ENCODE measurements around the gene CYP27B1. TPM values are rescaled to one million over a fixed set of nuclear protein-coding genes. Genes with fewer than 3 reads are reported as not detected.
A peak's percentile ranks its signal among the peaks of the same experiment; 100 is the strongest.

CYP27B1 gene
- total and polyA plus RNA-seq, 9 of the 15 experiments (the other 6 are each of a cell fraction or from before 2014, with no cell fraction given): 0.18 to 4.2 (median 1.8) TPM

- Histone ChIP-seq H3K9me1 (ENCODE audit: control insufficient read depth, insufficient read depth, low read length) (no peaks in the 10 kb centered on the region), H3K9me3 (replicated peaks; ENCODE audit: control insufficient read depth, insufficient read depth, low read depth, low read length) (no peaks in the 10 kb centered on the region), H2AFZ (ENCODE audit: low read depth, low read length) (peak overlapping the region; percentile 64), H3K27me3 (ENCODE audit: control insufficient read depth in 2 of 2, insufficient read depth in 2 of 2, low read length in 2 of 2) (no peaks in the 10 kb centered on the region), H3K27ac (ENCODE audit: extremely low read depth, low read depth, low read length) (peak overlapping the region; percentile 66), H3K79me2 (ENCODE audit: control insufficient read depth, insufficient read depth, low read length) (peaks cover 47% of the 10 kb centered on the region), H3K4me1 (replicated peaks in 1 of 2; ENCODE audit: control insufficient read depth in 2 of 2, insufficient read depth in 2 of 2, low read length in 2 of 2) (peaks cover 35 to 40% of the 10 kb centered on the region in 2 experiments), H3K36me3 (ENCODE audit: control insufficient read depth, insufficient read depth, low read length) (peaks cover 40% of the 10 kb centered on the region), H3K4me2 (ENCODE audit: insufficient read depth, low read length) (peak overlapping the region; percentile 82), H3K4me3 (peak overlapping the region; percentile 19), H4K20me1 (replicated peaks; ENCODE audit: control insufficient read depth, insufficient read depth, low read length) (no peaks in the 10 kb centered on the region), H3K9ac (ENCODE audit: insufficient read depth in 1 of 2, low read depth in 2 of 2, low read length in 2 of 2) (peak overlapping the region; percentile 40 to 41; a peak in 2 of 4 replicates)
- DNase-seq (ENCODE audit: extremely low read depth in 1 of 4, low spot score in 3 of 4) (no peak), ATAC-seq (no peak), FAIRE-seq (no peak)
- intact Hi-C loops (cut with micrococcal nuclease) (loop anchor here (2.0 kb wide), 1 partner anchor 20 kb away; the partner anchor contains the start of genes EEF1AKMT3 and METTL1), in situ Hi-C loops (cut with MboI) (no loop called here)
- BruUV-seq (replicated peaks): no TSS peak
- WGBS (ENCODE audit: insufficient coverage, low coverage, missing lambda C conversion rate): 2% methylated on average over 5 of the region's 5 CpGs
- ChIA-PET POLR2A (interaction anchor here (0.8 to 1.2 kb wide), 6 partner anchors 12 to 233 kb away, joined by 3 to 5 read pairs (median 3); partner anchors contain the start of genes EEF1AKMT3 and METTL1), CTCF (ENCODE audit: low intra/inter-chr PET ratio) (no interaction called here)
- TF ChIP-seq ZSCAN29 (IDR thresholded peaks at IDR 0.05) (no peak), DMBX1 (CRISPR knock-in tag; IDR thresholded peaks at IDR 0.05; ENCODE audit: borderline replicate concordance) (no peak), PRDM10 (IDR thresholded peaks at IDR 0.05; ENCODE audit: partially characterized antibody) (peak; percentile 69), BCLAF1 (IDR thresholded peaks at IDR 0.05; ENCODE audit: borderline replicate concordance in 1 of 2, control insufficient read depth in 1 of 2, low read depth in 2 of 2, low read length in 1 of 2) (no peak), CSDE1 (IDR thresholded peaks at IDR 0.05) (peak in 1 of 2 experiments; percentile 78; a peak in 2 of 4 replicates), CBX2 (IDR thresholded peaks at IDR 0.05; ENCODE audit: insufficient read depth, low read length, poor library complexity, severe bottlenecking) (no peak), ZFP91 (CRISPR knock-in tag; IDR thresholded peaks at IDR 0.05) (0 out of 2 replicates have a peak, but pooled peaks have one; percentile 19), KLF1 (tag; IDR thresholded peaks at IDR 0.05) (0 out of 2 replicates have a peak, but pooled peaks have one; percentile 10)
These were observed 14.2 kb downstream of the CYP27B1 start for GRCh38 chr12:57752668-57753000.
